Astrocyte (in vitro differentiated cells and primary cell): ENCODE measurements around the gene CDC34. TPM values are rescaled to one million over a fixed set of nuclear protein-coding genes. Genes with fewer than 3 reads are reported as not detected.
A peak's percentile ranks its signal among the peaks of the same experiment; 100 is the strongest.

Experiments
- DNase-seq: peaks from one replicate; pipeline ENCODE4 v3.0.0-alpha.2; 2010; ENCODE audit warnings: low read depth
- FAIRE-seq: peaks from 2 replicates; lab custom pipeline; 2011; peaks lifted over from hg19 to GRCh38; lab: Jason Lieb, UNC
- H2AFZ ChIP-seq: 2 replicates; pipeline ENCODE4 v1.6.0; 2012; ENCODE audit warnings: low read depth, low read length, inconsistent platforms
- H3K27ac ChIP-seq: 2 replicates; pipeline ENCODE4 v1.5.1; 2011; ENCODE audit warnings: low read depth, low read length, inconsistent platforms
- H3K27me3 ChIP-seq: 2 replicates; pipeline ENCODE4 v1.6.0; 2011; ENCODE audit warnings: low read length, inconsistent platforms; ENCODE audit not compliant: insufficient read depth
- H3K36me3 ChIP-seq: 2 replicates; pipeline ENCODE4 v1.5.1; 2011; ENCODE audit warnings: low read length, inconsistent platforms; ENCODE audit not compliant: insufficient read depth
- H3K4me1 ChIP-seq: 2 replicates; pipeline ENCODE4 v1.5.1; 2011; ENCODE audit warnings: low read length, inconsistent platforms; ENCODE audit not compliant: insufficient read depth
- H3K4me2 ChIP-seq: 2 replicates; pipeline ENCODE4 v1.6.0; 2012; ENCODE audit warnings: low read length, inconsistent platforms
- H3K4me3 ChIP-seq: 2 replicates; pipeline ENCODE4 v1.5.1; 2011; ENCODE audit warnings: low read depth, mild to moderate bottlenecking, low read length, inconsistent platforms; ENCODE audit not compliant: insufficient read depth
- H3K79me2 ChIP-seq: 2 replicates; pipeline ENCODE4 v1.6.0; 2012; ENCODE audit warnings: mild to moderate bottlenecking, low read length, inconsistent platforms; ENCODE audit not compliant: insufficient read depth
- H3K9ac ChIP-seq: 2 replicates; pipeline ENCODE4 v1.6.0; 2012; ENCODE audit warnings: mild to moderate bottlenecking, low read length, inconsistent platforms
- H3K9me3 ChIP-seq: 2 replicates; pipeline ENCODE4 v1.5.1; 2012; ENCODE audit warnings: low read depth, mild to moderate bottlenecking, low read length, inconsistent platforms; ENCODE audit not compliant: insufficient read depth
- H4K20me1 ChIP-seq: 2 replicates; pipeline ENCODE4 v1.6.0; 2012; ENCODE audit warnings: low read length, inconsistent platforms; ENCODE audit not compliant: insufficient read depth
- H3K27ac Mint-ChIP-seq: one replicate; pipeline ENCODE4 v1.8.0; 2021; ENCODE audit warnings: mild to moderate bottlenecking, mixed read lengths; ENCODE audit not compliant: unreplicated experiment
- H3K27me3 Mint-ChIP-seq: one replicate; pipeline ENCODE4 v1.8.0; 2021; ENCODE audit warnings: low read depth, mixed read lengths; ENCODE audit not compliant: unreplicated experiment
- H3K36me3 Mint-ChIP-seq: one replicate; pipeline ENCODE4 v1.8.0; 2021; ENCODE audit warnings: low read depth, mixed read lengths; ENCODE audit not compliant: unreplicated experiment
- H3K4me1 Mint-ChIP-seq: one replicate; pipeline ENCODE4 v1.8.0; 2021; ENCODE audit warnings: low read depth, mixed read lengths; ENCODE audit not compliant: unreplicated experiment
- H3K4me3 Mint-ChIP-seq: one replicate; pipeline ENCODE4 v1.8.0; 2021; ENCODE audit warnings: mild to moderate bottlenecking, moderate library complexity, mixed read lengths; ENCODE audit not compliant: unreplicated experiment
- H3K9me3 Mint-ChIP-seq: one replicate; pipeline ENCODE4 v1.8.0; 2021; ENCODE audit warnings: mild to moderate bottlenecking, mixed read lengths; ENCODE audit not compliant: unreplicated experiment
- CTCF ChIP-seq: IDR thresholded peaks from 2 replicates; pipeline ENCODE4 v1.5.1; 2011; ENCODE audit warnings: low read depth, mild to moderate bottlenecking, inconsistent platforms, low read length, moderate library complexity; ENCODE audit not compliant: insufficient read depth
- EZH2 ChIP-seq: IDR thresholded peaks from 2 replicates; pipeline ENCODE4 v1.6.1; 2012; ENCODE audit warnings: mild to moderate bottlenecking, low read length, inconsistent platforms; ENCODE audit not compliant: insufficient read depth
- total RNA-seq: library from RNA; stranded (reverse); gene quantifications from 2 replicates; pipeline ENCODE4 v1.2.1, GENCODE V29; 2021

The CDC34 gene
- total RNA-seq, 1 donor from 2014 or later: 190 TPM

- no peaks in the 10 kb centered on the region for H3K9me3 Mint-ChIP-seq
- peak overlapping the region; percentile 24 for H3K4me3 ChIP-seq
- H2AFZ ChIP-seq: peak overlapping the region; percentile 59
- no peaks in the 10 kb centered on the region for H3K27me3 Mint-ChIP-seq
- peak overlapping the region; percentile 62 for H3K27ac ChIP-seq
- H3K4me1 ChIP-seq: peaks cover 23% of the 10 kb centered on the region
- H3K9ac ChIP-seq: peak overlapping the region; percentile 71
- FAIRE-seq (no peak), DNase-seq (peak; percentile 68)
- TF ChIP-seq CTCF: no peak
- no peak for TF ChIP-seq EZH2
- peaks cover 19% of the 10 kb centered on the region for H3K36me3 Mint-ChIP-seq
- H3K36me3 ChIP-seq: no peaks in the 10 kb centered on the region
- peak overlapping the region; percentile 96 for H3K27ac Mint-ChIP-seq
- H4K20me1 ChIP-seq: peaks cover 19% of the 10 kb centered on the region
- H3K27me3 ChIP-seq: no peaks in the 10 kb centered on the region
- peak overlapping the region; percentile 81 for H3K4me2 ChIP-seq
- peaks cover 15% of the 10 kb centered on the region for H3K79me2 ChIP-seq
- peaks cover 11% of the 10 kb centered on the region for H3K4me1 Mint-ChIP-seq
- peak overlapping the region; percentile 68 for H3K4me3 Mint-ChIP-seq
- H3K9me3 ChIP-seq: no peaks in the 10 kb centered on the region
Observed at GRCh38 chr19:511101-511851, 20.3 kb upstream of the CDC34 start.

GRCh38 chr19:512547-513365 lies 18.8 kb upstream of the CDC34 start:
- no peak overlapping the region for H3K27ac Mint-ChIP-seq
- no peak for FAIRE-seq
- H3K4me3 Mint-ChIP-seq: no peak overlapping the region
- no peak overlapping the region for H3K4me2 ChIP-seq
- H3K36me3 ChIP-seq: no peaks in the 10 kb centered on the region
- H2AFZ ChIP-seq: no peak overlapping the region
- H3K27me3 Mint-ChIP-seq: no peaks in the 10 kb centered on the region
- H3K9me3 ChIP-seq: no peaks in the 10 kb centered on the region
- TF ChIP-seq CTCF (no peak), EZH2 (no peak)
- H3K9ac ChIP-seq: no peak overlapping the region
- H4K20me1 ChIP-seq: peaks cover 24% of the 10 kb centered on the region
- H3K4me3 ChIP-seq: no peak overlapping the region
- H3K4me1 ChIP-seq: peaks cover 19% of the 10 kb centered on the region
- no peak for DNase-seq
- peaks cover 17% of the 10 kb centered on the region for H3K4me1 Mint-ChIP-seq
- H3K27me3 ChIP-seq: no peaks in the 10 kb centered on the region
- H3K9me3 Mint-ChIP-seq: no peaks in the 10 kb centered on the region
- peaks cover 14% of the 10 kb centered on the region for H3K79me2 ChIP-seq
- peaks cover 19% of the 10 kb centered on the region for H3K36me3 Mint-ChIP-seq
- H3K27ac ChIP-seq: no peak overlapping the region
